NCI-H1092 treated with DMSO at 0.1 percent for 48 hours (cell line): Measurements from ENCODE around the gene NOXRED1.
A peak's percentile ranks its signal among the peaks of the same experiment; 100 is the strongest.

ENCODE experiments used
- DNase-seq: peaks from one replicate; lab custom pipeline; 2025; lab: John Stamatoyannopoulos, UW

Gene NOXRED1

GRCh38 chr14:77407158-77407557 is 16.2 kb downstream of the NOXRED1 start:
- no peak for DNase-seq

- no peak for DNase-seq
Observed at GRCh38 chr14:77406718-77407117, 16.6 kb downstream of the NOXRED1 start.

- no peak for DNase-seq
Observed at GRCh38 chr14:77406086-77406485, 17.2 kb downstream of the NOXRED1 start.

- no peak for DNase-seq
Observed at GRCh38 chr14:77403768-77404167, 19.6 kb downstream of the NOXRED1 start.

GRCh38 chr14:77400216-77400615 is 23.1 kb downstream of the NOXRED1 start:
- DNase-seq, result no peak

- no peak for DNase-seq
Observed at GRCh38 chr14:77390188-77390587, 33.1 kb downstream of the NOXRED1 start.

- DNase-seq, result no peak
Observed at GRCh38 chr14:77378701-77379100, 44.6 kb downstream of the NOXRED1 start.

- no peak for DNase-seq
Observed at GRCh38 chr14:77377502-77377844, 45.9 kb downstream of the NOXRED1 start.

GRCh38 chr14:77376771-77377501 is 46.4 kb downstream of the NOXRED1 start, which contains the start of the genes SAMD15 and TMED8:
SAMD15 (plus strand) TSS chr14:77377379; CDS start chr14:77377419, 40 bp downstream.
TMED8 (minus strand) TSS chr14:77377094; CDS start chr14:77377053, 41 bp downstream.
- peak; percentile 82 for DNase-seq

- peak; percentile 37 for DNase-seq
Observed at GRCh38 chr14:77375973-77376770, 47.2 kb downstream of the NOXRED1 start.

GRCh38 chr14:77375164-77375950 is 48.0 kb downstream of the NOXRED1 start:
- DNase-seq, result no peak

GRCh38 chr14:77372304-77372841 is 51.0 kb downstream of the NOXRED1 start:
- DNase-seq, result no peak

GRCh38 chr14:77369285-77369684 is 54.0 kb downstream of the NOXRED1 start:
- no peak for DNase-seq

- DNase-seq, result no peak
Observed at GRCh38 chr14:77364146-77364545, 59.2 kb downstream of the NOXRED1 start.

GRCh38 chr14:77359626-77360025 is 63.7 kb downstream of the NOXRED1 start:
- no peak for DNase-seq

GRCh38 chr14:77356899-77357298 is 66.4 kb downstream of the NOXRED1 start:
- DNase-seq, result no peak

- DNase-seq, result no peak
Observed at GRCh38 chr14:77355811-77356210, 67.5 kb downstream of the NOXRED1 start.

- no peak for DNase-seq
Observed at GRCh38 chr14:77353469-77354141, 69.7 kb downstream of the NOXRED1 start.

GRCh38 chr14:77347751-77348150 is 75.6 kb downstream of the NOXRED1 start:
- no peak for DNase-seq

- no peak for DNase-seq
Observed at GRCh38 chr14:77346495-77346894, 76.8 kb downstream of the NOXRED1 start.

- no peak for DNase-seq
Observed at GRCh38 chr14:77344377-77344996, 78.8 kb downstream of the NOXRED1 start.
